ENCODE measurements around the gene CUL4B.

GRCh38 chrX:120534413-120535205, 26.2 kb downstream of the CUL4B start:
- TF ChIP-seq CTCF (IDR thresholded peaks at IDR 0.05), result no peak
- TF ChIP-seq POLR2A (IDR thresholded peaks at IDR 0.05), result no peak
